MM.1S (cell line): Measurements from ENCODE around the gene CCL23.

ENCODE experiments used
- DNase-seq: peaks from one replicate; pipeline ENCODE4 v3.0.0-alpha.2; 2015
- H2AFZ ChIP-seq: fragments of 300-600 bp; sonication (generic); 2 replicates; pipeline ENCODE4 v1.6.0; 2016; ENCODE audit warnings: antibody characterized with exemption, low read length
- H3F3A ChIP-seq: fragments of 300-600 bp; sonication (generic); 2 replicates; pipeline ENCODE4 v1.6.1; 2016; ENCODE audit warnings: mild to moderate bottlenecking, antibody characterized with exemption, low read length, moderate library complexity, mixed read lengths; ENCODE audit not compliant: insufficient read depth
- H3K27ac ChIP-seq: fragments of 300-600 bp; sonication (generic); 2 replicates; pipeline ENCODE4 v1.5.1; 2016; ENCODE audit warnings: mild to moderate bottlenecking, low read length
- H3K27me3 ChIP-seq: fragments of 300-600 bp; sonication (generic); replicated peaks from 2 replicates; pipeline ENCODE4 v1.6.0; 2016; ENCODE audit warnings: low read length; ENCODE audit not compliant: insufficient read depth
- H3K36me3 ChIP-seq: fragments of 300-600 bp; sonication (generic); replicated peaks from 2 replicates; pipeline ENCODE4 v1.6.1; 2016; ENCODE audit warnings: mild to moderate bottlenecking, low read length, mixed read lengths; ENCODE audit not compliant: insufficient read depth
- H3K4me1 ChIP-seq: fragments of 300-600 bp; sonication (generic); 2 replicates; pipeline ENCODE4 v1.6.1; 2016; ENCODE audit warnings: low read length, mixed read lengths
- H3K4me2 ChIP-seq: fragments of 300-600 bp; sonication (generic); 2 replicates; pipeline ENCODE4 v1.6.0; 2016; ENCODE audit warnings: low read depth, low read length
- H3K4me3 ChIP-seq: fragments of 300-600 bp; sonication (generic); 2 replicates; pipeline ENCODE4 v1.5.1; 2016; ENCODE audit warnings: low read length, mixed read lengths
- H3K79me2 ChIP-seq: fragments of 300-600 bp; sonication (generic); 2 replicates; pipeline ENCODE4 v1.6.1; 2016; ENCODE audit warnings: mixed run types, low read length, mixed read lengths
- H3K9ac ChIP-seq: fragments of 300-600 bp; sonication (generic); 2 replicates; pipeline ENCODE4 v1.6.1; 2016; ENCODE audit warnings: low read length, mixed read lengths
- H3K9me2 ChIP-seq: fragments of 300-600 bp; sonication (generic); replicated peaks from 2 replicates; pipeline ENCODE4 v1.6.1; 2016; ENCODE audit warnings: mild to moderate bottlenecking, low read length, mixed read lengths; ENCODE audit not compliant: insufficient read depth
- H3K9me3 ChIP-seq: fragments of 300-600 bp; sonication (generic); replicated peaks from 2 replicates; pipeline ENCODE4 v1.6.1; 2016; ENCODE audit warnings: mild to moderate bottlenecking, low read length, mixed read lengths; ENCODE audit not compliant: insufficient read depth
- H4K20me1 ChIP-seq: fragments of 300-600 bp; sonication (generic); 2 replicates; pipeline ENCODE4 v1.6.1; 2016; ENCODE audit warnings: mild to moderate bottlenecking, low read length, moderate library complexity, mixed read lengths; ENCODE audit not compliant: insufficient read depth
- EZH2 ChIP-seq: fragments of 300-600 bp; sonication (generic); optimal IDR thresholded peaks from 2 replicates; pipeline ENCODE3; 2017; ENCODE audit warnings: low read depth, mild to moderate bottlenecking, antibody characterized with exemption, low read length, mixed read lengths
- EZH2phosphoT487 ChIP-seq: fragments of 300-600 bp; sonication (generic); IDR thresholded peaks from 2 replicates; pipeline ENCODE4 v1.6.1; 2018; ENCODE audit warnings: antibody characterized with exemption, low read length
- TF ChIP-seq, protein P1 (sequence below): fragments of 300-600 bp; sonication (generic); IDR thresholded peaks from 2 replicates; pipeline ENCODE4 v1.5.1; 2016; ENCODE audit warnings: antibody characterized with exemption, low read length, mixed read lengths

The CCL23 gene

DNA sequence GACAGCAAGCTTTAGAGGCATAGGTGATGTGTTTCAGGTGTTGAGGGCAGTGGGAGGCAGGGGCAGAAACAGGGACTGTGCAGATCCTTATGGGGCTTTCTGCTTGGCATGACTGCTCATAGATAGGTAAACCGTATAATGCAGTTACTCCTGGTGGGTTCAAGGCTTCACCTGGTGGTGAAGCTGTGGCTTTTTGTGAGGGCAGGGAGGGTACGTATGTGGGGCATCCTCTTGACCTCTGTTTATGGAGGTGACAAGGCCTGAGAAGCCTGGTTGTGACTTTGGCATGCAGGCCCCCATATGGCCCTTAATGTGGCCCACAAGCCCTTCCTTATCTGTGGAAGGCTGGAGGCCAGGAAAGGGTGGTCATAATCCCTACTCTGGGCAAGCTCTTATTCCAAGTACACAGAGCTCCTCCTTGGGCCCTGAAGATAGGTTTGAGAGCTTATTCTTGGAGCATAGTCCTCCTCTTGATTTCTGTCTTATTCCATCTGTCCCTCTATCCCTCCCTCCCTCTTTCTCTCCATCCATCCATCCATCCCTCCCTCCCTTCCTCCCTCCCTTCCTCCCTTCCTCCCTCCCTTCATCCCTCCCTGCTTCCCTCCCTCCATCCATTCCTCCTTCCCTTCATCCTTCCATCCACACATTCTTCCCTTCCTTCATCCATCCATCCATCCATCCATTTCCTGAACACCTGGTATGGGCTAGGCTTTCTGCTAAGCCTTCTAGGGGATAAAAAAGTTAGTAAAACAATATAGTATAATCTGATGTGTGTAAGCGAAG, 35.2 kb downstream of the CCL23 start:
- Histone ChIP-seq H3K27ac (no peak overlapping the region), H3K4me3 (no peak overlapping the region), H3K36me3 (no peaks in the 10 kb centered on the region), H3K9me3 (no peaks in the 10 kb centered on the region), H3K27me3 (no peaks in the 10 kb centered on the region), H3F3A (no peaks in the 10 kb centered on the region), H3K4me2 (no peak overlapping the region), H3K9me2 (no peaks in the 10 kb centered on the region), H4K20me1 (no peaks in the 10 kb centered on the region), H3K79me2 (no peaks in the 10 kb centered on the region), H3K4me1 (no peaks in the 10 kb centered on the region), H3K9ac (no peak overlapping the region), H2AFZ (no peak overlapping the region)
- no peak for DNase-seq
- TF ChIP-seq EZH2phosphoT487 (no peak), EZH2 (no peak)
- TF ChIP-seq, protein P1, sequence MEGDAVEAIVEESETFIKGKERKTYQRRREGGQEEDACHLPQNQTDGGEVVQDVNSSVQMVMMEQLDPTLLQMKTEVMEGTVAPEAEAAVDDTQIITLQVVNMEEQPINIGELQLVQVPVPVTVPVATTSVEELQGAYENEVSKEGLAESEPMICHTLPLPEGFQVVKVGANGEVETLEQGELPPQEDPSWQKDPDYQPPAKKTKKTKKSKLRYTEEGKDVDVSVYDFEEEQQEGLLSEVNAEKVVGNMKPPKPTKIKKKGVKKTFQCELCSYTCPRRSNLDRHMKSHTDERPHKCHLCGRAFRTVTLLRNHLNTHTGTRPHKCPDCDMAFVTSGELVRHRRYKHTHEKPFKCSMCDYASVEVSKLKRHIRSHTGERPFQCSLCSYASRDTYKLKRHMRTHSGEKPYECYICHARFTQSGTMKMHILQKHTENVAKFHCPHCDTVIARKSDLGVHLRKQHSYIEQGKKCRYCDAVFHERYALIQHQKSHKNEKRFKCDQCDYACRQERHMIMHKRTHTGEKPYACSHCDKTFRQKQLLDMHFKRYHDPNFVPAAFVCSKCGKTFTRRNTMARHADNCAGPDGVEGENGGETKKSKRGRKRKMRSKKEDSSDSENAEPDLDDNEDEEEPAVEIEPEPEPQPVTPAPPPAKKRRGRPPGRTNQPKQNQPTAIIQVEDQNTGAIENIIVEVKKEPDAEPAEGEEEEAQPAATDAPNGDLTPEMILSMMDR: no peak

DNA sequence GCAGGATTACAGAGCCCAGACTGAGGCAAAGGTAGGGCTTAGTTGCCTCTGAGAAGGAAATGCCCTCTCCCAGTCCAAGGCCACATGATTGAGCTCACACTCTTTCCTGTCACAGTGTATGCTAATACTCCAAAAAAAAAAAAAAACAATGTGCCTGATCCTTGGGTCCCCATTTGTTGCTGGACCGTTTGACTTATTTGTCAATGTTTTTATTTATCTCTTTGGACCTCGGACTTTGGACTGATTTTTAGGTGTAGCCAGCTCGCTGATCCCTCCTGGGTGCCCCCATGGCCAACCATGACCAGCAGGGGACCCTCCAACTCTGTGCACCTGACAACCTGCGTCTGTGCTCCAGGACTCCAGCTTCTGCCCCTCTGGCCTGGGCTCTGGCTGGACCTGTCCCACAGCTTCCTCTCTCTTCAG, 35.9 kb downstream of the CCL23 start:
- Histone ChIP-seq H3K9me3 (no peaks in the 10 kb centered on the region), H3K9ac (no peak overlapping the region), H3K4me3 (no peak overlapping the region), H3K36me3 (no peaks in the 10 kb centered on the region), H3K27me3 (no peaks in the 10 kb centered on the region), H3K4me1 (no peaks in the 10 kb centered on the region), H3K9me2 (no peaks in the 10 kb centered on the region), H2AFZ (no peak overlapping the region), H3K27ac (no peak overlapping the region), H3K4me2 (no peak overlapping the region), H3F3A (no peaks in the 10 kb centered on the region), H3K79me2 (no peaks in the 10 kb centered on the region), H4K20me1 (no peaks in the 10 kb centered on the region)
- no peak for DNase-seq
- TF ChIP-seq EZH2phosphoT487 (no peak), EZH2 (no peak)
- TF ChIP-seq, protein P1: peak; percentile 42

DNA sequence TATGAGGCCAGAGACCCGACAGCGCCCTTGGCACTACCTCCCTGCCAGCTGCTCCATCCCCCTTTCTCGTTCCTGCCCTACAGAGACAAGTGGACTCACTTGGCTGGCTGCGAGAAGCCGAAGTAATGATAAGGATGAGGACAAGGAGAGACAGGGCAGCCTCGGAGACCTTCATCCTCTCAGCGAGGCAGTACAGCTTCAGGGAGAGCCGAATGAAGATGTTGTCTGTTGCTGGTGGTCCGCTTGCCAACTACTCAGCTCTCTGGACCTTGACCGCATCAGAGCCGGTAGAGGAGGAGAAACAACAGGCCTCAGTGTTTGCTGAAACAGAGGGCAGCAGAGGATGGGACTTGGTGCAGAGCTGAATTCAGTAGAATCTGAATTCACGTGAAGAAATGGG, 36.5 kb downstream of the CCL23 start, which contains the start of gene CCL16:
CCL16 (minus strand) TSS at position 252 of the 400 bp plus-strand sequence; CDS start at position 175, 77 bp downstream.
- Histone ChIP-seq H3K4me3 (no peak within 1 kb of the TSS), H3K4me1 (0 out of 2 replicates have a peak, but pooled peaks cover 5% of the 10 kb centered on the region), H3K9ac (no peak within 1 kb of the TSS), H3K27me3 (no peaks in the 10 kb centered on the region), H3K36me3 (no peaks in the 10 kb centered on the region), H3K9me2 (no peaks in the 10 kb centered on the region), H3K27ac (no peak within 1 kb of the TSS), H3K4me2 (no peak within 1 kb of the TSS), H4K20me1 (no peaks in the 10 kb centered on the region), H3K9me3 (no peaks in the 10 kb centered on the region), H2AFZ (no peak within 1 kb of the TSS), H3K79me2 (no peaks in the 10 kb centered on the region), H3F3A (no peaks in the 10 kb centered on the region)
- no peak for DNase-seq
- TF ChIP-seq EZH2phosphoT487 (no peak), EZH2 (no peak)
- TF ChIP-seq, protein P1: no peak
